Epithelial cell of esophagus (primary cell): ENCODE data around the gene UNKL.
A peak's percentile ranks its signal among the peaks of the same experiment; 100 is the strongest.

Experiments used
- DNase-seq: peaks from one replicate; pipeline ENCODE4 v3.0.0; 2010; ENCODE audit warnings: low read depth
- H3K4me3 ChIP-seq: 2 replicates; pipeline ENCODE4 v1.5.1; 2011; ENCODE audit warnings: mild to moderate bottlenecking, low read length, control low read depth
- TF ChIP-seq, protein P1 (sequence below): IDR thresholded peaks from 2 replicates; pipeline ENCODE4 v1.5.1; 2011; ENCODE audit warnings: low read depth, mild to moderate bottlenecking, low read length, control low read depth, inconsistent platforms; ENCODE audit not compliant: insufficient read depth; ENCODE audit errors: missing control alignments

Gene UNKL

DNA sequence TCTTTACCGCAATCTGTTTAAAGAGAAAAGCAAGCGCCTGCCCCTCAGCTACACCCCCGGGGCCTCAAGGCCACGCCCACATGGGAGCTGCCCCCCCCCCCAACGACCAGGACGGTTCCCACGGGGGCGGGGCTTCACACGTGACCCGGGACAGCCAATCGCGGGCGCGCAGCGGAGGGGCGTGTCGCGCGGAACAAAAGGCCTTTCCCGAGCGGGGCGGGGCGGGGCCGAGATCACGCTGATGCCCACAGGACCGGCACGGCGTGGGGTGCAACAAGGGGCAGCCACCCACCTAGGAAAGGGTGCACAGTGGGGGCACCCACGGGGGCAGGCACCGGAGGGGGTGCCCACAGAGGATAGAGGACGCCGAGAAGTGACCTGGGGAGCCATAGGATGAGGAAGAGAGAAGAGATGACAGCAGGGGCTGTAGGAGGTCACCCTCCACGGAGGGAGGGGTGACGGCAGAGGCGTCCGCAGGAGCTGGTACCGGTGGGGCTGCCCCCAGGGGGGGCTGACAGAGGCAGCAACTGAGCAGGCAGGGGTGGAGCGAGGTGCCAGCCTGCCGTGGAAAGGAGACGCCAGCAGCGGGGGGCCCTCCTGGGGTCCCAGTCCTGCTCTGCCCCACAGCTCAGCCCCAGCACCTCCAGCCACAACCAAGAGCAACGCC is 6.2 kb downstream of the UNKL start:
- DNase-seq = peak; percentile 87
- peak overlapping the region; percentile 52 for H3K4me3 ChIP-seq
- TF ChIP-seq, protein P1, sequence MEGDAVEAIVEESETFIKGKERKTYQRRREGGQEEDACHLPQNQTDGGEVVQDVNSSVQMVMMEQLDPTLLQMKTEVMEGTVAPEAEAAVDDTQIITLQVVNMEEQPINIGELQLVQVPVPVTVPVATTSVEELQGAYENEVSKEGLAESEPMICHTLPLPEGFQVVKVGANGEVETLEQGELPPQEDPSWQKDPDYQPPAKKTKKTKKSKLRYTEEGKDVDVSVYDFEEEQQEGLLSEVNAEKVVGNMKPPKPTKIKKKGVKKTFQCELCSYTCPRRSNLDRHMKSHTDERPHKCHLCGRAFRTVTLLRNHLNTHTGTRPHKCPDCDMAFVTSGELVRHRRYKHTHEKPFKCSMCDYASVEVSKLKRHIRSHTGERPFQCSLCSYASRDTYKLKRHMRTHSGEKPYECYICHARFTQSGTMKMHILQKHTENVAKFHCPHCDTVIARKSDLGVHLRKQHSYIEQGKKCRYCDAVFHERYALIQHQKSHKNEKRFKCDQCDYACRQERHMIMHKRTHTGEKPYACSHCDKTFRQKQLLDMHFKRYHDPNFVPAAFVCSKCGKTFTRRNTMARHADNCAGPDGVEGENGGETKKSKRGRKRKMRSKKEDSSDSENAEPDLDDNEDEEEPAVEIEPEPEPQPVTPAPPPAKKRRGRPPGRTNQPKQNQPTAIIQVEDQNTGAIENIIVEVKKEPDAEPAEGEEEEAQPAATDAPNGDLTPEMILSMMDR = no peak

DNA sequence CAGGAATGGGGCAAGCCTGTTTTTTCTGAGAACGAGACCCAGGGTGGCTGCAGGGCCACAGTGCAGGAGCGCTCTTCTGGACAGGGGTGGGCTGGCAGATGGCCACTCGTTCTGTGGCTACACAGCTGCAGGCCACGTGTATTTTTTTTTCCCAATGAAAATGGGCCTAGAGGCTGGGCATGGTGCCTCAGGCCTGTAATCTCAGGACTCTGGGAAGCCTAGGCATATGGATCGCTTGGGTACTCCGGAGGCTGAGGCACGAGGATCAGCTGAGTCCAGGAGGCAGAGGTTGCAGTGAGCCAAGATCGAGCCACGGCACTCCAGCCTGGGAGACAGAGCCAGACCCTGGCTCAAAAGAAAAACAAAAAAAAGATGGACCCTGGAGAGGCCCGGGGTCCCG is 6.8 kb downstream of the UNKL start:
- DNase-seq = no peak
- TF ChIP-seq, protein P1 = no peak
- peak overlapping the region; percentile 22 for H3K4me3 ChIP-seq

DNA sequence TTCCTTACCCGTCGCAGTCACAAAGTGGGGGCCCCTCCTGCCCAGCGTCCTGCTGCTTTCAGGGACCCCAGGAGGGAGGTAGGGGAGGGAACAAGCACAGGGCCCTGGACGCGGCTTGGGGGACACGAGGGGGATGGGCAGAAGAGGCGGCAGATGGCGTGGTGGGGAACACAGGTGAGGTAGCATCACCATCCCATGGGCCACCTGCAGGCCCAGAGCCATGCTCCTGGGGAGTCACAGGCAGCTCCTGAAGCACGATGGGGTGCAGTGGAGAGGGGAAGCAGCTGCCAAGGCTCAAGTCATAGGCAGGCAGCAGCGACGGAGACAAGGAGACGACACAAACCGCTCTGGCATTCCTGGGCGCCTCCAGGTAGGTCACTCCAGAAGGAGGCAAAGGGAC is 10.8 kb downstream of the UNKL start:
- TF ChIP-seq, protein P1 = no peak
- DNase-seq = no peak
- no peak overlapping the region for H3K4me3 ChIP-seq

DNA sequence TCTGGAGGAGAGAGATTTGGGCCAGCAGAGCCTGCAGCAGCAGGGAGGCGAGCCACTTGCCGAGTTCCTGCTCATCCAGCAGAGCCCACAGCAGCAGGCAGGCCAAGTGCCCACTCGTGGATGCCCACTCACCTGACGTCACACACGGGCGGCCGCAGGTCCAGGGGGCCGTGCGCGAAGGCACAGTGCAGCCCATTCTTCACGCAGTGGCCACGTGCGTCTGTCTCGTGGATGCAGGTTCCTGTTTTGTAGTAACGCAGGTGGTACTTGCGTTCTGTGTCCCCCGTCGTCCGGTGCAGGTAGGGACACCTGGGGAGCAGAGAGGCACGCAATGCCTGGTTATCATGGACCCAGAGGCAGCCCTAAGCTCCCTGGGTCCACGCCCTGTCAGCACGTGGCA is 11.5 kb downstream of the UNKL start:
- H3K4me3 ChIP-seq = no peak overlapping the region
- DNase-seq = no peak
- TF ChIP-seq, protein P1 = no peak

DNA sequence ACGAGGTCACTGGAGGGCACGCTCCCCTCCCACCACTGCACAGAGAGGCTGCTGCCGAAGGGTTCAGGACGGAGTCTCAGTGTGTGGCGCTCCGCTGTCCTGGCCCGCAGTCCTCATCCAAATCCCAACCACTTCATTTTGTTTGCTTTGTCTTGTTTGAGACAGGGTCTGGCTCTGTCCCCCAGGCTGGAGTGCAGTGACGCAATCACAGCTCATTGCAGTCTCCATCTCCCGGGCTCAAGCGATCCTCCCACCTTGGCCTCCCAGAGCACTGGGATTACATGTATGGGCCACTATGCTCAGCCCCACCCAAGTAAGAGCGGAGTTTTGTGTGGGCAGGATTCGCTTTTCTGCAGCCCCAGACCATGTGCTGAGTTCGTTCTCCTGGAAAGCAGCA is 12.7 kb downstream of the UNKL start:
- TF ChIP-seq, protein P1 = no peak
- H3K4me3 ChIP-seq = no peak overlapping the region
- DNase-seq = no peak

DNA sequence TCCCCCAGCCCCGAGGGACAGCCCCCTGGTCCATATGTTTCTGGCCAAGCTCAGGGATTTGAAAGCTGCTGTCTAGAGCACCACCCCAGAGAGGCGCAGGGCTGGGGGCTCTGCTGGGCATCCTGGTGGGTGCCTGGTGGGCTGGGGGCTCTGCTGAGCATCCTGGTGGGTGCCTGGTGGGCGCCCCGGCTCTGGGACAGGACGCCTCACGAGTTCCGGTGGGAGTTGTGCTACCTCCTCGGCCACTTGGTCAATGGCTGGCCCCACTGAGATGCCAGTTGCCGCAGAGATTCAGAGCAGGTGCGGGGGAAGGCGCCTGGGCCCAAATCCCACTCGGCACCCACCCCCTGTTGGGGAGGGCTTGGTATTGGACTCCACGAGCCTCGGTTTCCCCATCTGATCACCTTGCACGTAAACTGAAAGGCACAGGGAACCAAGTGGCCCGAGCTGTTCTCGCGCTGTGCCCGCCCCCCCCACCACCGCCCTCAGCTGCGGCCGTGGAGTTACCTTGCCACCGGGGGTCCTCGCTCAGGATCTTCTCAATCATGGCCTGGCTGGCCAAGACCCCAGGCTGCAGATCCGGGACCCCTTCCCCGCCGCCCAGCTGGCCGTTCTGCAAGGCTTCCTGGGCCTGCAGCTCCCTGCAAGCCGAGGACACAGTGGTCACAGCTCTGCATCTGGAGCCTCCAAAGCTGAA is 13.3 kb downstream of the UNKL start:
- DNase-seq = no peak
- no peak overlapping the region for H3K4me3 ChIP-seq
- TF ChIP-seq, protein P1 = no peak
